GM11168 (cell line): ENCODE measurements around the gene KCTD1.
"Not testable (repeated sequence)": the region's sequence is repeated elsewhere in the genome, so short reads cannot be mapped to it uniquely, and the experiment has no call there.

Experiments
- in situ Hi-C: fragments of 300-500 bp; cut with MboI; formaldehyde crosslinking; loops from one replicate; pipeline ENCODE4 v1.12.0; 2022; ENCODE audit warnings: low sequenced_read_pairs; ENCODE audit not compliant: unreplicated experiment

The KCTD1 gene

DNA sequence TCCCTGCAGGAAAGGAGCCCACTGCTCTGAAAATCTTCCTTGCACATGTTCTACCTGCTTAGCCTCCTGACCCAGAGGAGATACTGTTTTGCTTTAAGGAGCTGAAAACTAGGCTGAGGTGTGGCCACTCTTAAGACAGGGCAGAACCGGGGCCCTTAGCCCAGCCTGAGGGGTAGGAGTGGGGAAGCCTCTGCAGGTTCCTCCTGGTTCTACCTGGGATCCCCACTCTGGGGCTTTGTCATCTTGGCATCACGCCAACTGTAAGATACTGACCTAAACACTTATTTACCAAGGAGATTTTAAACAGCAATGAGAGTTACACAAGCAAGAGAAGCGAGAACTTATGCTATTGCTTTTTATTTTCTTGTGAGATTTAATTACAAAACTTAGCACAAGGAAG, 86.9 kb downstream of the KCTD1 start:
- in situ Hi-C loops: no loop called here

GRCh38 chr18:26460449-26461091, 87.8 kb downstream of the KCTD1 start:
- in situ Hi-C loops: no loop called here

GRCh38 chr18:26459884-26460283, 88.5 kb downstream of the KCTD1 start:
- in situ Hi-C loops: no loop called here

- in situ Hi-C loops: no loop called here
Observed at GRCh38 chr18:26459340-26459739, 89.0 kb downstream of the KCTD1 start.

DNA sequence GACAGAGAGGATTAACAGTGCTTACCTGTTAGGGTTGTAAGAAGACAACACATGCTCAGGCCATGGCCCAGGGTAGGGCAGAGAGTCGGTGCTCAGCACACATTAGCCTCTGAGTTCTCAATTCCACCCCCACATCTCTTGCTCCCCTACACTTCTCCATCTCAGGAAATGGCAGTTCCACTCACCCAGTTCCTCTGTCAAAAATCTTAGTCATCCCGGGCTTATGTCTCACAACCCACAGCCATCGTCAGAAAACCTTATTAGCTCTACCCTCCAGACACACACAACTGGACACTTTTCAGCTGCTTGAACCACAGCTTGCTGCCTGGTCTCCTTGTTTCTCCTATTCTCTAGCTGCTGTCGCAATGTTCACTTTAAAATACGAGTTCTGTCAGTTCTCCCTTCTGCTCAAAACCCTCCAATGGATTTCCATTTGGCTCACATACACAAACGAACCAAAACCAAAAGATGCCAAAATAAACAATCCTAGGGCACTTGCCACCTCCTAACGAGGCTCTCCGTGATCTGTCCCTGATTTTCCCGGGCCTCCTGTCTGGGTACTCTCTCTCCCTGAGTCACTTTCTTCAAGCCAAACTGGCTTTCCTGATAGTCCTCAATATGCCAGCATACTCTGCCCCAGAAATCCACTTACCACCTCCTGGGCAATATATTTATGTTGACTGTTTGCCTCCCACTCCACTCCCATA, 89.7 kb downstream of the KCTD1 start:
- in situ Hi-C loops: no loop called here

DNA sequence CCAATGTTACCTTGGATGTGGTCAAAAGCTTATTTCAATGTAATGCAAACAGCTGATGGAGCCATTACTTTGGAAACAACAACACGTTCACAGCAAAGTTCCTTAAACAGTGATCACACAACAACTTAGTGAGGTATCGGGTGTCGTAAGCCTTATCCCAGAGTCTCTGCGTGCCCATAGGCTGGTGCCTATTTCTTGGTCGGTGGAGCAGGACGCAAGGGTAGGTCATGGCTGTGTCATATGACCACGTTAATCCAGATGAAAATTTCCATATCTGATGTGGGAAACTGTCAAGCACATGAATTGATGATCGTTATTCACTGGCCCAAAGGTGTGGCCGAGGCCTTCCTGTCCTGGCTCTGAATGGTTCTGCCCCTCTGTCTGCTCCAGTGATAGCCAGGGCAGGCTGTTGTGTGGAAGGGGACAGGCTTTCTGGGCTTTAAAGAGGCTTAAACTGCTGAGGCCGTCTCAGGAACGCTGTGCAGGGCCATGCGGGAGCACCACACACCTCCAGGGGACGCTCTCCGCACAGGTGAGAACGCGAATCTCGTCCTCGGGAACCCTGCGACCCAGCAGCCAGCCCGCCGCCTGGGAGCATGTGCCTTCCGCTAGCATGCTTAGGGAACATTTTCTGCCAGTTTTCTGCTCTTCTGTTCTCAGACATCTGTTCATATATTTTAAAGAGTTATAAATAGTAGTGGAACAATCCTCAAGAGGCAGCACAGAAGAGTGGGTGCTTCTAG, 90.6 kb downstream of the KCTD1 start:
- in situ Hi-C loops: no loop called here

DNA sequence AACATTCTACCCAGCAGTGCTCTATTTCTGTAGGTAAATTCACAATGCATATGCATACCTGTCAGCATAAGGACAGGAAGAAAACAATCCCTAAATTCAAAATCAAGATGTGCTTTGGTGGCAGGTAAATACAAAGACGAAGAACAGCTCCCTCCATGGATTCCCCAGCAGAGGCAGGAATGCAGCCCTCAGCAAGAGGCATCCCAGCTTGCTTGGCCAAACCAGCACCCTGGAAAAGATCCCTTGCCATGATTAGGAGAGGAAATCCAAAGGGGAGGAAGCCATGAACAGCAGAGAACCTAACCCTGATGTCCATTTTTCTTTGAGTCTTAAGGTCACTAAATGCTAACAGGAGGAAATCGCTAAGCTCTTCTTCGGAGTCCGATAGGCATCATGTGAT, 91.2 kb downstream of the KCTD1 start:
- in situ Hi-C loops: no loop called here

GRCh38 chr18:26456070-26456491, 92.3 kb downstream of the KCTD1 start:
- in situ Hi-C loops: no loop called here

DNA sequence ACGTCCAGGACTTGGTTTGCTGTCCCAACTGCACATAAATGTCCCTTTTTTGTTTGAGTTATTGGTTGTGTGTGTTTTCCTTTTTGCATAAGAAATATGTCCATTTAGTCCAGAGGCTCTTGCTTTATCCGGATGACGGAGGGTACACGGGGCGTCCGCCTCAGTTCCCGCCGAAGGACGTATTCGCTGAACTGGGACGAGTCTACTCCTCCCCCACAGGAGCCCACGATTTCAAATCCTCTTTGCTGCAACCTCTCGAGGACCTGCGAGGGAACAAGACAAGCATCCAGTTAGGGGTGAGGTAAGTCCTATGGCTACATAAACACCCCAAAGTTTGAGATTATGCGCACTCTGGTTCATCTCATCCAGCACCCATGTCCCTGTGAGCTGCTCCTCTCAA, 92.7 kb downstream of the KCTD1 start:
- in situ Hi-C loops: no loop called here

- in situ Hi-C loops: no loop called here
Observed at GRCh38 chr18:26454616-26455015, 93.7 kb downstream of the KCTD1 start.

DNA sequence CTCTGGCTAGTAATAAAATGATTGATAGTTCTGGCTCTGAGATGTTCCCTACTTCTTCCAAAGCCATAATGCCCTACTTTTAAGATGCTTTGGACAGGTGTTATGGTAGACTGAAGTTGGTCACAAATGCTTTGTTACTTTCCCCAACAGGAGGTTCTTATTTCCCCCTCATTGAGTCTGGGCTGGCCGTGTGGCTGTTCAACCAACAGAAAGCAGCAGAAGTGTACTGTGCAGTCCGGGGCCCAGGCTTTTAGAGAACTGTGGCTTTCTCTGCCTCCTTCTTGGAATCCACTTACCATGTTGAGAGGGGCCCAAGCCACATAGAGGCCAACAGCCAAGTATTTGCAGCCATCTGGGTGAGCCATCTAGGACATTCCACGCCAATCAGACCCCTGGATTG, 94.2 kb downstream of the KCTD1 start:
- in situ Hi-C loops: no loop called here

DNA sequence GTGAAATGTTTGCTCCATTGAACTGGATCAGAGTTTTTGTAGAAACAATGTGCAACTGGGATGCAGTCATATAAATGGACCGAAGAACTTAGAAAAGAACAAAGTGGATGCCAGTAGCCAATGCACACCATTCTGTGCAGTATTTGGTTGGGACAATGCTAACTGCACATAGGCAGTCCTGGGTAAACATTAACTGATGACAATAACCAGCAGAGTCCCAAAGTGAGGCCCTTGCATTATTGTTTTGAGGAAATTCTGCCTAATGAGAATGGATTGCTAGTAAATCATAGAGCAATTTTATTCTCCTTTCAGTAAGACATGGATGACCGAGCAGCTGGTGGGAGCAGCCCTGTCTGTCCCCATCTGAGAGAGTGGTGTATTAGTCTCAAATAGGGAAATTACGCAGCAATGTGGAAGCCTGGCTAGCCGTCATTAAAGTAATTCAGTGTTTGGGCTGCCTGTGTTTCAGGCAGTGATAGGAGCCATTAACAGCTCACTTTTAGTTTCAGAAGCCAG, 94.9 kb downstream of the KCTD1 start:
- in situ Hi-C loops: no loop called here

GRCh38 chr18:26450989-26451682, 97.2 kb downstream of the KCTD1 start:
- in situ Hi-C loops: no loop called here

- in situ Hi-C loops: no loop called here
Observed at GRCh38 chr18:26448714-26449159, 99.6 kb downstream of the KCTD1 start.

DNA sequence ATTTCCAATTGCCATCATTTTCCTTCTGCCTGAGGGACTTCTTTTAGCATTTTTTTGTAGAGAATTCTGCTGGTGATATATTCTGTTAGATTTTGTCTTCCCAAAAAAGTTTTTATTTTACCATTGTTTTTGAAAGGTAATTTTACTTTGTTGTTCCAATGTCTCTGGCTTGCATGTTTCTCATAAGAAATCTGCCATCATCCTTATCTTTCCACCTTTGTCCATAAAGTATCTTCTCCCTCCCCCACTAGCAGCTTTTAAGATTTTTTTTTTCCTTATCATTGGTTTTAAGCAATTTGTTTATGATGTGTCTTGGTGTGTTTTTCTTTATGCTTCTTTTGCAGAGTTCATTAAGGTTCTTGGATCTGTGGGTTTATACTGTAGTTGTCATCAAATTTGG, 104.5 kb downstream of the KCTD1 start:
- in situ Hi-C loops: no loop called here

GRCh38 chr18:26442126-26442525, 106.2 kb downstream of the KCTD1 start:
- in situ Hi-C loops: no loop called here

GRCh38 chr18:26440644-26441043, 107.7 kb downstream of the KCTD1 start:
- in situ Hi-C loops: no loop called here

GRCh38 chr18:26439537-26439936, 108.8 kb downstream of the KCTD1 start:
- in situ Hi-C loops: no loop called here

GRCh38 chr18:26438980-26439379, 109.4 kb downstream of the KCTD1 start:
- in situ Hi-C loops: no loop called here

DNA sequence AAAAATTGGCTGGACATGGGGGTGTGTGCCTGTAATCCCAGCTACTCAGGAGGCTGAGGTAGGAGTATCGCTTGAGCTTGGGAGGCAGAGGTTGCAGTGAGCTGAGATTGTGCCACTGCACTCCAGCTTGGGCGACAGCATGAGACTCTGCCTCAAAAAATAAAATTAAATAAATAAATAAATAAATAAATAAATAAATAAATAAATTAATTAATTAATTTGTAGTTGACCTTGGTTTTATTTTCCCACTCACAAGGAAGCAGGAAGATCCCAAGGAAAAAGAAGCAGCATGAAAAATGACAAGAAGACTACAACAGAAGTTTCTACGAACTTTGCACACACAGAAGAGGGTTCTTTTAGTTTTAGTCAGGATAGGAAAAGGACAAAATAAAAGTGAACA, 110.7 kb downstream of the KCTD1 start:
- in situ Hi-C loops: not testable (repeated sequence)
